ENCODE data around the gene PHRF1.

PHRF1 gene

DNA sequence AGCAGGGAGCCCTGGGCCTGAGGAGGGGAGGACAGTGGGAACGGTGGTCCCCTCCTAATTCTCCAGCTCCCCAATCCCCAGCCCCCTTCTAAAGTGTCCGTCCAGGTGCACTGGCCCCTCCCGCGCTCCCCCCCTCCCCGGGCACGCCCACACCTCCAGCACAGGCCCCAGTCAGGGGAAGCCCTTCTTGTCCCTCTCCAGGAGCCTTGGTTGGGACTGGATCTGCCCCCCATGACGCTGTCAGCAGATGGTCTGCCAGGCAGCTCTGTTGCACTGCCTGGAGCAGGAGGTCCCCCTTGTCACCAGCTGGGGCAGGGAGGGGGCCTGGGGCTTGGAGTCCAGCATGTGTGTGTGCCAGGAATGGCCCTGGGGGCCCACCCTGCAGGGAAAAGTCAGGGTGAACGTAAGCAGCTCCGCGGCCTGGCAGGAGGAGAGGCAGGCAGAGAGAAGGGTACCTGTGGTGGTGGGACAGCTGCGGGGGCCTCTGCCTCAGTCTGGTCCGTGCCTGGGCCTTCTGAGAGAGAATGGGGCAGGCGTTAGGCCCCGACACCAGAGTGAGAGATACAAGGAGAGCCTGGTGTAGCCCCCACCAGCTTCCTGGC, 37.9 kb downstream of the PHRF1 start:
- TF ChIP-seq, protein P1, sequence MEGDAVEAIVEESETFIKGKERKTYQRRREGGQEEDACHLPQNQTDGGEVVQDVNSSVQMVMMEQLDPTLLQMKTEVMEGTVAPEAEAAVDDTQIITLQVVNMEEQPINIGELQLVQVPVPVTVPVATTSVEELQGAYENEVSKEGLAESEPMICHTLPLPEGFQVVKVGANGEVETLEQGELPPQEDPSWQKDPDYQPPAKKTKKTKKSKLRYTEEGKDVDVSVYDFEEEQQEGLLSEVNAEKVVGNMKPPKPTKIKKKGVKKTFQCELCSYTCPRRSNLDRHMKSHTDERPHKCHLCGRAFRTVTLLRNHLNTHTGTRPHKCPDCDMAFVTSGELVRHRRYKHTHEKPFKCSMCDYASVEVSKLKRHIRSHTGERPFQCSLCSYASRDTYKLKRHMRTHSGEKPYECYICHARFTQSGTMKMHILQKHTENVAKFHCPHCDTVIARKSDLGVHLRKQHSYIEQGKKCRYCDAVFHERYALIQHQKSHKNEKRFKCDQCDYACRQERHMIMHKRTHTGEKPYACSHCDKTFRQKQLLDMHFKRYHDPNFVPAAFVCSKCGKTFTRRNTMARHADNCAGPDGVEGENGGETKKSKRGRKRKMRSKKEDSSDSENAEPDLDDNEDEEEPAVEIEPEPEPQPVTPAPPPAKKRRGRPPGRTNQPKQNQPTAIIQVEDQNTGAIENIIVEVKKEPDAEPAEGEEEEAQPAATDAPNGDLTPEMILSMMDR (IDR thresholded peaks at IDR 0.05), result no peak
- H3K4me3 ChIP-seq (ENCODE audit: low read depth in 1 of 2, low read length in 1 of 2), result peak overlapping the region; percentile 86 to 97

DNA sequence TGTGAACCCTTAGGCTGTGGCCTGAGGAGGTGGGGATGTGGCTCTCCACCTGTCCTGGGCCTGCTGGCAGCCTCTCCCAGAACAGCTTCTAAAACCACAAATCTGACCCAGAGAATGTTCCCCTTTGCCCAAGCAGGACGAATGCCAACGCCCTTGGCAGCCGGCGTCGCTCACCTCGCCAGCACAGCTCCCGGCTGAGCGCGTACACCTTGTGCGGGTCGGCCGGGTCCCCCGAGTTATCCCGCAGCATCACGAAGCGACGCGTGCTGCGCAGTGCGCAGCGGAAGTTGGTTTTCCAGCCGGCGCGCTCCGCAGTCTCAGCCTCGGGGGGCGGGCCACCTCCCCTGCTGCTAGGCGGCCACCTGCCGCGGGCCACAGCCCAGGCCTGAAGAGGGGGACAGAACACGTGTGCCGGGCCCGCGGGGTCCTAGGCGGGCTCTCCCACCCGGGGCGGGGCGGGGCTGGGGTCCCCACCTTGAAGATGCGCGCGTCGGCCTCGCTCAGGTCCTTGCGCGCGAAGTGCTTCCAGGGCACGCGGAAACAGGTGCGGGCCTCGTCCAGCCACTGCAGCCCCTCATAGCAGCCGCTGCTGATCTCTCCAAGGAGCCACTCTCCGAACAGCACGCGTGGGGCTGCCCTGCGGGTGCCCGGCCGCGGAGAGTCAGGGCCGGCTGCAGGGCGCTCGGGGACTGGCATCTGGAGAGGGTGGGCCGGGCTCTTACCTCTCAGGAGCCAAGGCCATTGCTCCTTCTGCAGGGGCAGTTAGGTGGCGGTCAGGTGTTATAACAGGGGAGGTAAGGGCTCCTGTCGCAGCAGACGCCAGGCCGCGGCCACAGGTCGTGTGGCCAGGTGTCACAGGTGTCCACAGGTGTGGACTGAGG, 38.6 kb downstream of the PHRF1 start:
- TF ChIP-seq, protein P1 (IDR thresholded peaks at IDR 0.05), result no peak
- H3K4me3 ChIP-seq (ENCODE audit: low read depth in 1 of 2, low read length in 1 of 2), result peak overlapping the region; percentile 86 to 97
- H3K4me1 ChIP-seq (ENCODE audit: control insufficient read depth in 1 of 2, insufficient read depth in 1 of 2, low read depth in 1 of 2, low read length in 1 of 2), result peaks cover 31 to 32% of the 10 kb centered on the region in 2 experiments
- peaks cover 55% of the 10 kb centered on the region for H3K36me3 ChIP-seq
- H3K27ac ChIP-seq, result peak overlapping the region; percentile 92
- no peaks in the 10 kb centered on the region for H3K27me3 ChIP-seq
- no peaks in the 10 kb centered on the region for H3K9me3 ChIP-seq

More for the DNA sequence above, 37.9 kb downstream of the PHRF1 start:
- Histone ChIP-seq H3K27me3 (no peaks in the 10 kb centered on the region), H3K36me3 (peaks cover 63% of the 10 kb centered on the region), H3K9me3 (no peaks in the 10 kb centered on the region), H3K27ac (peak overlapping the region; percentile 92), H3K4me1 (ENCODE audit: control insufficient read depth in 1 of 2, insufficient read depth in 1 of 2, low read depth in 1 of 2, low read length in 1 of 2) (peaks cover 31 to 32% of the 10 kb centered on the region in 2 experiments)

DNA sequence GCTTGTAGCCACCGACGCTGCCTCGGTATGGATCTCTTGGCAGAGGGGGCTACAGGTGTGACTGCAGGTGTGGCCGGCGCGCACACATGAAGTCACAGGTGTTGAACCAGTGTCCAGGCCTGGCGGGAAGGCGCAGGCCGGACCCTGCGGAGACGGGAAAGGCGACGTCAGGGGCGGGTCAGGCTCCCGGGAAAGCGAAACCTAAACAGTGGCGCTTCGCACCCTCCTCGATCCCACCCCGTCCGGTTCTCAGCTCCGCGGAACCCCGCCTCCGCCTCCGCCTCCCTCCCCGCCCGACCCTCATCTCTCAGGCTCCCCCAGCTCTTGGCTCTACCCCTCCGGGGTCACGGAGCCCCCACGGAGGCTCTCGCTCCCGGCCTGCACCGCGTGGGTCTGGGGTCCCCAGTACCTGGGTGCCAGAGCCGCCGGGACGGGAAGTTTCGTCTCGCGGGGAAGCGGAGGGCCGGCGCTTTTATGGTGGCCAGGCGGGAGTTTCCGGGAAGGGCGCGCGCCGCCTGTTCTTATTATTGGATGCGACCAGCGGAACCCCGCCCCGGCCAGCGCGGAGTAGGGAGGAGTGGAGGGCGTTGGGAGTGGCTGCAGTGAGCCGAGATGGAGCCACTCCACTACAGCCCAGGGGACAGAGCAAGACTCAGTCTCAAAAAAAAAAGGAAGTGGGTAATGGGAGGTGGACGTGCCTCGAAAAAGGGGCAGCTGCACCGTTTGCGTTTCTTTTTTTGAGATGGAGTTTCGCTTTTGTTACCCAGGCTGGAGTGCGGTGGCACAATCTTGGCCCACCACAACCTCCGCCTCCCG, 39.4 kb downstream of the PHRF1 start, which contains the start of gene IRF7:
Gene IRF7 (minus strand): TSS at position 447 of the 816 bp plus-strand sequence. CDS start 586 bp downstream, outside the sequence.
- peaks cover 31 to 32% of the 10 kb centered on the region in 2 experiments for H3K4me1 ChIP-seq (ENCODE audit: control insufficient read depth in 1 of 2, insufficient read depth in 1 of 2, low read depth in 1 of 2, low read length in 1 of 2)
- TF ChIP-seq, protein P1 (IDR thresholded peaks at IDR 0.05), result peak; percentile 36

DNA sequence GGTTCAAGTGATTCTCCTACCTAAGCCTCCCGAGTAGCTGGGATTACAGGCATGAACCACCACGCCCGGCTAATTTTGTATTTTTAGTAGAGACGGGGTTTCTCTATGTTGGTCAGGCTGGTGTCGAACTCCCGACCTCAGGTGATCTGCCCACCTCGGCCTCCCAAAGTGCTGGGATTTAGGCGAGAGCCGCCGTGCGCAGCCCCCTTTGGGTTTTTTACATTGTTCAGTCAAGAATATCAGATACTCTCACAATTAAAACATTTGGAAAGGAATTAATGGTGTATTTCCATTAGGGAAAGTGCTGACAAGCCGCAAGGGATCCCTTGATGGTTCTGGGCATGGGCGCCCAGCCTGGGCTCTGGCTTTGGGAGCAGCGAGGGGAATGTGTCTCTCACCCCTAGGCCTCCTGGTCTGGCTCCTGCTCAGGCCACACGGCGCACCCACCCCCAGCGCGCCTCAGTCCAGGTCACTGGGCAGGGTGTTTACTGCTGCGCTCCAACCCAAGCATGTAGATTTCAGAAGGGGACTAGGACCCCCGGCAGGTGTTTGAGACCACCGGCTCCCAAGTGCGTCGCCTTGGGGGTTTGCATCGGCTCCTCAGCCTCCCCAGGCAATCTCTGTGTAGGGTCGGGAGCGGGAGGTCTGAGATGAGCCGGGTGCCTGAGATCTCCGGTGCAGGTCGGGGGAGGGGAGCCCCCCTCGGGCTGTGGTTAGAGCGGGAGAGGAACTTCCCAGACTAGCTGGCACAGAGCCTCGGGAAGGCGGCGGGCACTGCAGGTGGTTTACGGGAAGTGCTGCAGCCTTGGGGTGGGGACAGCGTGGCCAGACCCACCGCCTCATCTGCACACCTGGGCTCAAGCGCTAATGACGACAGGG, 40.3 kb downstream of the PHRF1 start:
- peaks cover 38% of the 10 kb centered on the region for H3K36me3 ChIP-seq
- TF ChIP-seq, protein P1 (IDR thresholded peaks at IDR 0.05), result no peak
- peaks cover 31 to 32% of the 10 kb centered on the region in 2 experiments for H3K4me1 ChIP-seq (ENCODE audit: control insufficient read depth in 1 of 2, insufficient read depth in 1 of 2, low read depth in 1 of 2, low read length in 1 of 2)
- H3K27me3 ChIP-seq, result no peaks in the 10 kb centered on the region
- H3K4me3 ChIP-seq (ENCODE audit: low read depth in 1 of 2, low read length in 1 of 2), result peak overlapping the region; percentile 86 to 97
- no peaks in the 10 kb centered on the region for H3K9me3 ChIP-seq
- peak overlapping the region; percentile 92 for H3K27ac ChIP-seq

More for the DNA sequence above, 39.4 kb downstream of the PHRF1 start, which contains the start of gene IRF7:
- Histone ChIP-seq H3K9me3 (no peaks in the 10 kb centered on the region), H3K36me3 (peaks cover 47% of the 10 kb centered on the region), H3K27ac (peak within 1 kb of the TSS; percentile 92), H3K27me3 (no peaks in the 10 kb centered on the region), H3K4me3 (ENCODE audit: low read depth in 1 of 2, low read length in 1 of 2) (peak within 1 kb of the TSS; percentile 86 to 97)
